ENCODE data around the gene POLE2.
A peak's percentile ranks its signal among the peaks of the same experiment; 100 is the strongest.

Gene POLE2

DNA sequence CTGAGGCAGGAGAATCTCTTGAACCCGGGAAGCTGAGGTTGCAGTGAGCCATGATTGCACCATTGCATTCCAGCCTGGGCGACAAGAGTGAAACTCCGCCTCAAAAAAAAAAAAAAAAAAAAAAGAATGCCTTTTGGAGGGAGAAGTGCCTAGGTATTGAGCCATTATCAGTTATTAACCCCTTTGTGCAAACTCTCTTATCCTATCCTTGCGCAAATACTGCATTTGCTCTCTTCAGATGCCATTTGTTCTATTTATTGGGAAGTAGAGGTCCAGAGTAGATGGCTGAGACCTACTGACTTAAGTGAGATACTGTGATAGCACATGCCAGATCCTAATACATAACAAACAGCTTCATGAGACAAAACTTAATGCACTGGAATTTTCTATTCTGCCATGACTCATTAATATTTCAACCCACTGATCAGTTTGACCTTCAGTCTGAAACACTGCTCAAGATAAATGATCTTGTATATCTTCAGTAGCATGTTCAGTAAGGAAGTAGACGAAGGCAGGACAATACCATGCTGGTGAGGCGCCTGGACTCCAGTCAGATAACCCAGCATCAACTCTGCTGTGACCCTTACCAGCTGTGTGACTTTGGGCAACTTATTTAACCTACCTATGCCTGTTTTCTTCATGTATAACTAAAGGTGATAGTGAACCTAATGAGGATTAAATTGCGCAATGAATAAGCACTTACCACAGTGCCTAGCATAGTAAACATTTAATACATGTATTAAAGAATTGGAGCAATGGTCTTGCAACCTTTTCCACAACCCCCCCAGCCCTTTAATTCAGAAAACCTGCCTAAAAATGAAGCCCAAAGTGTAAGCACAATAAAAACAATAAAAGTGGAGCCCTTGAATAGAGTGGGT lies 47.2 kb downstream of the POLE2 start:
- H4K20me1 ChIP-seq (ENCODE audit: insufficient read depth, low read length, poor library complexity, severe bottlenecking) = peaks cover 14% of the 10 kb centered on the region
- H3K4me1 ChIP-seq (ENCODE audit: insufficient read depth, low read length, poor library complexity, severe bottlenecking) = peaks cover 18% of the 10 kb centered on the region
- no peaks in the 10 kb centered on the region for H3K9me2 ChIP-seq (replicated peaks; ENCODE audit: low read depth, low read length)
- TF ChIP-seq, protein P1, sequence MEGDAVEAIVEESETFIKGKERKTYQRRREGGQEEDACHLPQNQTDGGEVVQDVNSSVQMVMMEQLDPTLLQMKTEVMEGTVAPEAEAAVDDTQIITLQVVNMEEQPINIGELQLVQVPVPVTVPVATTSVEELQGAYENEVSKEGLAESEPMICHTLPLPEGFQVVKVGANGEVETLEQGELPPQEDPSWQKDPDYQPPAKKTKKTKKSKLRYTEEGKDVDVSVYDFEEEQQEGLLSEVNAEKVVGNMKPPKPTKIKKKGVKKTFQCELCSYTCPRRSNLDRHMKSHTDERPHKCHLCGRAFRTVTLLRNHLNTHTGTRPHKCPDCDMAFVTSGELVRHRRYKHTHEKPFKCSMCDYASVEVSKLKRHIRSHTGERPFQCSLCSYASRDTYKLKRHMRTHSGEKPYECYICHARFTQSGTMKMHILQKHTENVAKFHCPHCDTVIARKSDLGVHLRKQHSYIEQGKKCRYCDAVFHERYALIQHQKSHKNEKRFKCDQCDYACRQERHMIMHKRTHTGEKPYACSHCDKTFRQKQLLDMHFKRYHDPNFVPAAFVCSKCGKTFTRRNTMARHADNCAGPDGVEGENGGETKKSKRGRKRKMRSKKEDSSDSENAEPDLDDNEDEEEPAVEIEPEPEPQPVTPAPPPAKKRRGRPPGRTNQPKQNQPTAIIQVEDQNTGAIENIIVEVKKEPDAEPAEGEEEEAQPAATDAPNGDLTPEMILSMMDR (conservative IDR thresholded peaks at IDR 0.05; ENCODE audit: low read length) = no peak
- no peak for TF ChIP-seq EZH2phosphoT487 (IDR thresholded peaks at IDR 0.05; ENCODE audit: borderline replicate concordance)
- no peak overlapping the region for H3K4me3 ChIP-seq (ENCODE audit: low read length, poor library complexity, severe bottlenecking)
- H3K36me3 ChIP-seq (ENCODE audit: insufficient read depth, low read length) = peaks cover 3% of the 10 kb centered on the region; the same call in 1 of the 2 replicates
- no peak overlapping the region for H3K4me2 ChIP-seq (ENCODE audit: low read depth, low read length, poor library complexity, severe bottlenecking)
- H3F3A ChIP-seq (ENCODE audit: low read depth) = no peaks in the 10 kb centered on the region; the same call in 1 of the 2 replicates
- H3K9ac ChIP-seq (ENCODE audit: low read depth, low read length, poor library complexity, severe bottlenecking) = no peak overlapping the region
- H2AFZ ChIP-seq (ENCODE audit: low read length) = no peak overlapping the region
- H3K27me3 ChIP-seq (ENCODE audit: insufficient read depth, low read length, poor library complexity, severe bottlenecking) = no peaks in the 10 kb centered on the region
- peaks cover 20% of the 10 kb centered on the region for H3K79me2 ChIP-seq (ENCODE audit: insufficient read depth, low read length)
- no peaks in the 10 kb centered on the region for H3K9me3 ChIP-seq (ENCODE audit: insufficient read depth, low read depth, low read length)

DNA sequence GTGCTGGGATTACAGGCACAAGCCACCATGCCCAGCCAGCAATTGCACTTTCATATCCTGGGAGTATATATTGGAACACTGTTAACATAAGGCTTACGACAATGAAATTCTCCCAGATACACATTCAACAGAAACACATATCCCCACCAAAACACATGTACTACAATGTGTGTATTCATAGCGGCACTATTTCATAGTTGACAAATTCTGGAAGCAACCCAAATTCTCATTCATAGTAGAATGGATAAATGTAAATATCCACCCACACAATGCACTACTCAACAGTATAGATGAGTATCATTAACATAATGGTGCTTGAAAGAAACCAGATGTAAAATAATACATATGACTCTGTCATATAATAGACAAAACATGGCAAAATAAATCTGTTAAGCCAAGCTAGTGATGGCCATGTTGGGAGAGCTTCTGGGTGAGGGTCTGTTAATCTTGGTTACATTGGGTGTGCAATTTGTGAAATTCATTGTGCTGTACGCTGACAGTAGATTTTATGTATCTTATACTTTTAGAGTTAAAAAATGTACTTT lies 50.4 kb downstream of the POLE2 start:
- Histone ChIP-seq H3K9me3 (ENCODE audit: insufficient read depth, low read depth, low read length) (no peaks in the 10 kb centered on the region), H3K4me2 (ENCODE audit: low read depth, low read length, poor library complexity, severe bottlenecking) (no peak overlapping the region), H3F3A (ENCODE audit: low read depth) (no peaks in the 10 kb centered on the region; the same call in 1 of the 2 replicates), H3K79me2 (ENCODE audit: insufficient read depth, low read length) (peaks cover 43% of the 10 kb centered on the region), H3K4me1 (ENCODE audit: insufficient read depth, low read length, poor library complexity, severe bottlenecking) (peaks cover 18% of the 10 kb centered on the region), H4K20me1 (ENCODE audit: insufficient read depth, low read length, poor library complexity, severe bottlenecking) (peaks cover 17% of the 10 kb centered on the region), H2AFZ (ENCODE audit: low read length) (no peak overlapping the region), H3K36me3 (ENCODE audit: insufficient read depth, low read length) (no peaks in the 10 kb centered on the region), H3K4me3 (ENCODE audit: low read length, poor library complexity, severe bottlenecking) (no peak overlapping the region), H3K9me2 (replicated peaks; ENCODE audit: low read depth, low read length) (no peaks in the 10 kb centered on the region), H3K27me3 (ENCODE audit: insufficient read depth, low read length, poor library complexity, severe bottlenecking) (no peaks in the 10 kb centered on the region), H3K9ac (ENCODE audit: low read depth, low read length, poor library complexity, severe bottlenecking) (no peak overlapping the region)
- TF ChIP-seq, protein P1 (conservative IDR thresholded peaks at IDR 0.05; ENCODE audit: low read length) = no peak
- TF ChIP-seq EZH2phosphoT487 (IDR thresholded peaks at IDR 0.05; ENCODE audit: borderline replicate concordance) = no peak

DNA sequence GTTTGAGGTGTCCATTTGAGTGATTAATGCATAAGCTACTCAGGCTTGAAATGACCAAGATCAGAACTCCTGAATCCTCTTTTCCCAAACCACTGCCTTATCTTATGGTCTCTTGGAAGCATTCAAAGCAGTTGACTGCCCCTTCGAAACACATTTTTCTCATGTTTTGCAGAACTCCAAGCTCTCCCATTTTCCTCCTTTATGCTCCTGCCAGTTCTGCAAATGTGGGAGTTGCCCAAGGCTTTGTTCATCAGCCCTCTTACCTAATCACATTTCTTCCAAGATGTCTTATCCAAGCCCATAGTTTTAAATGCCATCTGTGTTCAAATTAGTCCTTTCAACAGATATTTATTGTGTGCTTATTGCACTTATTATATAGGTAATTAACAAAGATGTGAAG lies 51.1 kb downstream of the POLE2 start:
- H3K36me3 ChIP-seq (ENCODE audit: insufficient read depth, low read length) = no peaks in the 10 kb centered on the region
- H2AFZ ChIP-seq (ENCODE audit: low read length) = no peak overlapping the region

More for the DNA sequence above, 51.1 kb downstream of the POLE2 start:
- H3K79me2 ChIP-seq (ENCODE audit: insufficient read depth, low read length) = peaks cover 51% of the 10 kb centered on the region
- peaks cover 22% of the 10 kb centered on the region for H4K20me1 ChIP-seq (ENCODE audit: insufficient read depth, low read length, poor library complexity, severe bottlenecking)
- peak overlapping the region; percentile 5 for H3K4me3 ChIP-seq (ENCODE audit: low read length, poor library complexity, severe bottlenecking)
- no peaks in the 10 kb centered on the region for H3K9me2 ChIP-seq (replicated peaks; ENCODE audit: low read depth, low read length)
- no peak for TF ChIP-seq EZH2phosphoT487 (IDR thresholded peaks at IDR 0.05; ENCODE audit: borderline replicate concordance)
- TF ChIP-seq, protein P1 (conservative IDR thresholded peaks at IDR 0.05; ENCODE audit: low read length) = no peak
- no peaks in the 10 kb centered on the region for H3K9me3 ChIP-seq (ENCODE audit: insufficient read depth, low read depth, low read length)
- H3K4me1 ChIP-seq (ENCODE audit: insufficient read depth, low read length, poor library complexity, severe bottlenecking) = peaks cover 17% of the 10 kb centered on the region
- no peaks in the 10 kb centered on the region for H3K27me3 ChIP-seq (ENCODE audit: insufficient read depth, low read length, poor library complexity, severe bottlenecking)
- H3K4me2 ChIP-seq (ENCODE audit: low read depth, low read length, poor library complexity, severe bottlenecking) = peak overlapping the region; percentile 79
- H3F3A ChIP-seq (ENCODE audit: low read depth) = no peaks in the 10 kb centered on the region; the same call in 1 of the 2 replicates
- H3K9ac ChIP-seq (ENCODE audit: low read depth, low read length, poor library complexity, severe bottlenecking) = no peak overlapping the region

Measured in Loucy (cell line).